ENCODE results near the gene POMT2.
A peak's percentile ranks its signal among the peaks of the same experiment; 100 is the strongest.
"Not testable (repeated sequence)": the region's sequence is repeated elsewhere in the genome, so short reads cannot be mapped to it uniquely, and the experiment has no call there.

POMT2 gene

DNA sequence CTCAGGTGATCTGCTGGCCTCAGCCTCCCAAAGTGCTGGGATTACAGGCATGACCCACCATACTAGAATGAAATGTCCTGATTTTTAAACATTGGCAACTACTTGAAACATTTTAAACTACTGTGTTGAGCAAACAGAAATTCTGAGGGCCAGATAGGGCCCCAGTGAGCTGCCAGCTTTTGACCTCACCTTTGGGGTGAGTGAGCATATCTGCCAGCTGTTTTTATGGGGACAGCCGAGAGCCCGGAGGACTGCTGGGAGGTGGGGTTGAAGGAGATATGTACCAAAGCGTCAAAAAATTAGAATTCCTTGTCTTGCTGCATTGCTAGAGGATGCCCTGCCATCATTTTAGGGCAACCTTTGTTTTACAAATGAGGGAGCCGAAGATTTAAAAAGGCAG is 2.9 kb upstream of the POMT2 start:
- DNase-seq = no peak

DNA sequence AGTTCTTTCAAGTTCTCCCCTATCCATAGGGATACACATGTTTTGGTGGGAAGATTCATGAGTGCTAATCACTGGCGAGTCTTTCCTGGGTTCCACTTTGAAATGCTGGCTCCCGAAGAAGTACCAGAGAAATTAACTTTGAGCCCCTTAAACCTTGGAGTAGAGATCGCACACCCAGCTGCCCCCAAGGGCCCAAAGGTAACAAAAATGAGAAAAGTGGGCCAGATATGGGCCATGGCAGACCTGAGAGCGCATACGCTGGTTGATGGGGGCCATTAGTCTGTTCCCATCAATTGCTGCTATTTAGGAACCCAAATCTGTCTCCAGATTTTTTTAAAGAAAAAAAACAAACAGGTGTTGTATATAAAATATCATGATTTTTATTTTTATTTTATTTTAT is 2.3 kb upstream of the POMT2 start:
- DNase-seq = no peak

DNA sequence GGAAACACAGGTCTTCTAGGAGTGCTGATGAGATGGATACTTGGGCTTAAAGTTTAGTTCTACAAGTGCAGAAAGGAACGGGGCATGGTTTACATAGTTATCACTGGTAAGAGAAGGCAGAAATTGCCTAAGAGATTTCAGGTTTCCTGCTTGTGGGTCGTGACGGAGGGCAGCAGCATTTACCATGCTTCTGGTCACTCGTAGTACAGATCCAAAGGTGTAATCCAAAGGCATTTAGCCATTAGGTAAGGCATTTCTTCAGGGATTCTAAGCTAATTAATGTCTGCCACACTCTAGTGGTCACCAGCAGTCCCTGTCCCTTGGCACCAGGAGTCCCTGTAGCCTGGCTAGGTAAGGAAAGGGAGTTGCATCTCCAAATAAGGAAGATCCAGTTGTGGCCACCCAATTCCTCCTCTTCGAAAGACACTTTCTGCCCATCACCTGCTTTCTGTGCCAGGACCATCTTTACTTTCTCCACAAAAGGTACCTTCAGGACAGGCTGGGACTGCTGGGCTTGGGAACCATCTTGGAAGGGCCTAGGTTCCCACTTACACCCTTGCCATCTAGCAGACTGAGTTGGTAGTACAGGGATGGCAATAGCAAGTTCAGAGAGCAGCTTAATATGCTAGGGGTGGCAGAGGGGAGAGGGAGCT is 1.7 kb upstream of the POMT2 start:
- DNase-seq = no peak

DNA sequence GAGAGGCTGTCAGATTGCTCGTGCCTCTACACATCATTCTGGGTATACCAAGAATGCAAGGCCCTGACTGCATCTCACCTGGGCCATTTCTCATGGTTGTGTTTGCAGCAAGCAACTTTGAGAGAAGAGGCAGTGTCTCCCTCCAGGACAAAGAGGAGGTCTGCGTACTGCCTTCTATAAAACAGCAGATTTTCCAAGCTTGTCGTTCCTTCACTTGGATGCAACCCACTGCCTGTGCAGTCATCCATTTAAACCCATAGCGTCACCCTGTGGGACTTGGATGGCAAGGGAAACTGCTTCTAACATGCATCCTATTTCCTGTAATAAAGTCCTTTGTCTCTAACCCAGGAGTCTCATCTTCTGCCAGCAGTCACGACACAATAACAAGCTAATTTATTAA is 1.3 kb downstream of the POMT2 start:
- no peak for DNase-seq

DNA sequence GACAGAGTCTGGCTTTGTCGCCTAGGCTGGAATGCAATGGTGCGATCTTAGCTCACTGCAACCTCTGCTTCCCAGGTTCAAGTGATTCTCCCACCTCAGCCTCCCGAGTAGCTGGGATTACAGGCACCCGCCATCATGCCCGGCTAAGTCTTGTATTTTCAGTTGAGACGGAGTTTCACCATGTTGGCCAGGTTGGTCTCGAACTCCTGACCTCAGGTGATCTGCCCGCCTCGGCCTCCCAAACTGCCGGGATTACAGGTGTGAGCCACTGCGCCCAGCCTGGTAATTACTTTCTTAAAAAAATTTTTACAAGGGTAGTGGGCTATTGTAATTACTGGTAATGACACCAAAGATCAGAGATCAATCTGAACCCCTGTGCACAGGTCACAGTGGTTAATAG is 1.9 kb downstream of the POMT2 start:
- DNase-seq = not testable (repeated sequence)

DNA sequence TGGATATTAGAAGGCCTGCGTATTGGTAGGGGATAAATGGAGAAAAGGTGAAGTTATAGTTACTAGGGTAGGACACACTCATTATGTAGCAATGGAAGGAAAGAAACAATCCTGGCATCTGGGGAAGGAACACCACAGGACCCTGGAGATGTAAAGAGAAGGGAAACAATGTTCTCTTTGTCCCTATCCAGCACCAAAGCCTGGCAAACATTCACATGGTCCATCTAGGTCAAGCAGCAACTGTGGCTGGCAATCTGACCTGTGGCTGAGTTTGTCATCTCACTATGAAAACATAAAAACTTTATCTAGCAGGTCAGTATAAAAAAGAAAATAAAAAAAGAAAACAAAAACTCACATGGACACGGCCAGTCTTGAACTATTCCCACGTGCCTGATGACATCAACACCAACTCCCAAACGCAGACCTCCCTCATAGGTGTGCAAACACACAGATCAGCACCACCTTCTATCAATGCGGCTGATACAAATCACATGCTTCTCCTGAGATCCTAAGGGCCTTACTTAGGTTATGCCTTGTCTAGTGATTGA is 2.6 kb downstream of the POMT2 start:
- DNase-seq = no peak

DNA sequence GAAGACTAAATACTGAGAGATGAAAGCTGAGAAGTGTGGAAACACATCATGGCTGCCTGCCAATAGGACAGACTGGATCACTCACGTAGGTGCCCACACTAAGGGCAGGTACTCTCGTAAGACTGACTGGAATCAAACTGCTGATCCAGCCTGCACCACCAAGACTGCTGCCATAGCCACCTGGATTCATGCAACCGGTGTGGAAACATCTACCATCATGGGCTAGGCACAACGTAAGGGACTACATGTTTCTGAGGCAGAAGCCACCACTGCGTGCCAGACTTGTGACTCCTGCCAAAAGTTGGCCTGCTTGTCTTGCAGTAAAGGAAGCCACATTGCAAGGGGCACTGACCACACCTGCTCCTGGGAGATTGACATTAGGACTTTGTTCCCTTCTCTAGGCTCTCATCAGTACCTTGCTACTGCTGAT is 3.8 kb downstream of the POMT2 start:
- no peak for DNase-seq

DNA sequence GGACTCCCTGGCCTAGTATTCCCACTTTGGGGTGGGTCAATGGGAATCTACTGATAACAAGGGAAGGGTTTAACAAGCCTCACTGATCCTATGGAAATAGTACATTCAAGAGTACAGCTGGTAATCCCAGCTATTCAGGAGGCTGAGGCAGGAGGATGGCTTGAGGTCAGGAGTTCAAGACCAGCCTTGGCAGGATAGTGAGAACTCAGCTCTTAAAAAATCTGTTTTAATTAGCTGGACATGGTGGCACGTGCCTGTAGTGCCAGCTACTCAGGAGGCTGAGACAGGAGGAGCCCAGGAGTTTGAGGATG is 4.5 kb downstream of the POMT2 start:
- no peak for DNase-seq

DNA sequence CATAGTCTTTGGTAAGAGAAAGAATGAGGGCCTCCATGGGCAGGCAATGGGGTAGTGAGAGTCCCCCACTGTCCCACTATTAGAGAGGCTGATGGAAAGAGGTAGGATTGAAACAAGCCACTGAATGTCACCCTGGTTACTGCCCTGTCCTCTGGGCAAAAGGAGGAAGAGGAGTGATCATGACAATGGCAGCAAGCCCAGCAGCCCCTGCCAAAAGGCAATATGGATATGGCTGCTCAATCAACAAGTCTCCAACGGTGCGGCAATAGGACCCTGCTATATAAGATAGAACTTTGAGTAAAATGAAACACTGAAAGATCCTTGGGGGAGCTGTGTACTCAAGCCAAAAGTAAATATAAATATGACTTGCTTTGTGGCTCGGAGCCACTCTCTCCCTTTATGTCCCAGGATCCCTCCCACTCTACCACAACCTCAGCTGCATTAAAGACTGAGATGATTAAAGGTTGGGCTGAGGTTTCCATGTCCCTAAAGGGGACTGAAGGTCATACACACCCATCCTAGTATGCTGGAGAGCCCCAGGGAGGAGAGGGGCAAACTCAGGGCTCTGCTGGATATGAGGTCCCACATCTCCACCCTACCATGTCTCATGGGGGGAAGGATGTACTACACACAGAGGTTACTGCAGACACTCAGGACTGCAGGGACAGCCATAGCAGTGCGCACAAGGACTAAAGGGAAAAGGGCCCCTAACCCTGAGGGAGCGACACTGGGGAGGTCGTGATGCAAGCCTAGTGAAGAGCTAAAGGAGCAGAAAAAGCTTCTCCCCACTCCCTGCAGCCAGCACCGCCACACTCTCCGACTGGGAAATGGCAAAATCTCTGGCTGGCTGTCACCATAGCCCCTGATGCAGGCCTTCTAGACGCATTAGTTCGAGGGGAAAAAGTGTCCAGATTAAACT is 5.9 kb downstream of the POMT2 start:
- no peak for DNase-seq

DNA sequence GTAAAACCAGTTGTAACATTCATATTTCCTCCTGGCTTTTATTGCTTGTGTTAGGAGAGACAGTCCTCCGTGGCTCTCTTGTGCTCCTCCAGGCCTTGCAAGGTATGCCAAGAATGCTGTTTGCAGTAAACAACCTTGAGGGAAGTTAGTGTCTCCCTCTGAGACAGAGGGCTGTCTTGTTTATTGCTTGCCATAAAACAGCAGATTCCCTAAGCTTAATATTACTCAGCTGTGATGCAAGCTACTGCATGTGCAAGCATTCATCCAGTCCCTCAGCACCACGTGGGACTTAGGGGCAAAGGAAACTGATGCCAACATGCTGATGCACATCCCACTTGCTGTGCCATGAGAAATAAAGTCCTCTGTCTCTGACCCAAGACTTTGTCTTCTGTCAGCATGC is 6.6 kb downstream of the POMT2 start:
- no peak for DNase-seq

DNA sequence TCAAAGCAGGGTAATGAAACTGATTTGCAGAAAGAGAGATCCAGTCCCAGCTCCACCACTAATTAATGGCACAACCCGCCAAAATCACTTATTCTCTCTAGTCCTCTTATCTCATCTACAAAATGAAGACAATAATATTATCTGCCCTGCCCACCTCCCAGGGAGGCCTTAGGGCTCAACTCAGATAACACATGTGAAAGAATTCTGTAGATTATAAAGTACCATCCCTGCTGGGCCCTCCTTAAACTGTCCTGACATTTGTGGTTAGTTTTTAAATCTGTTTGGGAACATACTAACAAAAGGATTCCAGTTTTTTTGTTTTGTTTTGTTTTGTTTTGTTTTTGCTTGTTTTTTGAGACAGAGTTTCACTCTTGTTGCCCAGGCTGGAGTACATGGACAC is 7.3 kb downstream of the POMT2 start:
- no peak for DNase-seq

DNA sequence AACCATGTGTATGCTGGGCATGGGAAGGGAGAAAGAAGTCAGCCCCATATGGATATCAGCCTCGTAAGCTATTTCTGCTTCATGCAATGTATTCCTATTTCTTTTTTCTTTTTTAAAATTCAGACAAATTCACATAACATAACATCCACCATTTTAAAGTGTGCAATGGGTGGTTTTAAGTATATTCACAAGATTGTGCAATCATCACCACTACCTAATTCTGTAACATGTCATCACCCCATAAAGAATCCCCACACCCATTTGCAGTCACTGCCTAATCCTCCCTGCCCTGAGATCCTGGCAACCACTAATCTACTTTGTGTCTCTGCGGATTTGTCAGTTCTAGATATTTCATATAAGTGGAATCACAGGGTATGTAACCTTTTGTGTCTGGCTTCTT is 9.5 kb downstream of the POMT2 start:
- no peak for DNase-seq

DNA sequence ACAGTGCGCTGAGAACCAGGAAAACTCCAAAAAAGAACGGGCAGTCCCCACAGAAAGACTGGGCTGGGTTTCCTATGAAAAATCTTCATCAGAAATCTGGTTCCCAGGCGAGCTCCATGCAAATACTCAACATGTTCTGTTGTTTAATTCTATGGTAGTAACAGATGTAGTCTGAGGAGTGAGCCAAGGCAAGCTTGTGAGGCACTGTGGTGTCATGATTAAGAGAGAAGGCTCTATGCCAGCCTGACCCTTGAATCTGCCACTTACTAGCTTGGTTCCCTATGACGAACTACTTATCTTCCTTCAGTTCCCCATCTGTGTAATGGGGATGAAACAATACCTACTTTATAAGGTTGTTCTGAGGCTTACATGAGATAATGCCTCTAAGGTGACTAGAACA is 10.7 kb downstream of the POMT2 start:
- DNase-seq = no peak

DNA sequence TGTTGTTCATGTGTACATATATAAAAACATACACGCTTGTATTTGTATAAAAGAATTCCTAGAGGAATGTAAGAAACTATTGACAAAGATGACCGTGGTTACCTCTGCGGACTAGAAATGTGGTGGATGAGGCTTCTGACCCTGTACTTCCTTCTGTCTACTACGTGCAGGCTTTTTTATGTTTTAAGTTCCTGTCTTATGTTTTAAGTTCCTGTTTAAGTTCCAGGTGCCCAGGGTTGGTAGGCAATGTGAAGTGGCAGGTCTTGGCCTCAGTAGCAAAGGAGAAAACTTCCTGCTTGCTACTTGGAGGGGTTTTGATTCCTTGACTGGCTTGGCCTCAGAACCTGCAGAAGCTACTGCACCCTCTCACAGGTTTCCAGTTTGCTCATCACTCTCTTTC is 11.6 kb downstream of the POMT2 start:
- DNase-seq = no peak

DNA sequence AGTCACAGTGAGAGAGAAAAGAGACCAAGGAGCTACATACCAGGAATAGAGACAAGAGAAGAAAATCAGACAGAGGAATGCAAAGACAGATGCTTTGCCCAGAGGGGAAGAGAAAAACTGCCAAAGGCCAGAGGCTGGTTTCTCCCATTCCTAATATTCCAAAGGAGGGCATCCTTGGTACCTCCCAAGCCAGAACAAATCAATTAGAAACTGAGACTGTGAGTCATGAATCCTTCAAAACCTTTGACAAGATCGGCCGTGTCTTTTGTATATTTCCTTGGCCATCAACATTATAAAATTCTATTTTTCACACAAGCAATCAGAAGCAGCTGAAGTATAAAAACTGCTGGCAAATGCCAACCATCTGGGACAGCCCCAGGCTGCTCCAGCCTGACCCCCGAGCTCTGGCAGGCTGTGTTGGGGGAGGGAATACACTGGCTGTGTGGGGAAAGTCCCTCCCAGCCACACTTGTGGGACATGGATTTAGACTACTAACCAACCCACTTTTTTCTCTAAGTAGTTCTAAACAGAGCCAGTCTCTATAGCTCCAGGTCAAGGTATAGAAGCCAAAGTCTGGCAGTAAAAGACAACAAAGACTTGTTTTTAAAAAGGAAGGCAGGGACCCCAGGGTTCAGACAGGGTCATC is 13.7 kb downstream of the POMT2 start:
- DNase-seq = no peak

DNA sequence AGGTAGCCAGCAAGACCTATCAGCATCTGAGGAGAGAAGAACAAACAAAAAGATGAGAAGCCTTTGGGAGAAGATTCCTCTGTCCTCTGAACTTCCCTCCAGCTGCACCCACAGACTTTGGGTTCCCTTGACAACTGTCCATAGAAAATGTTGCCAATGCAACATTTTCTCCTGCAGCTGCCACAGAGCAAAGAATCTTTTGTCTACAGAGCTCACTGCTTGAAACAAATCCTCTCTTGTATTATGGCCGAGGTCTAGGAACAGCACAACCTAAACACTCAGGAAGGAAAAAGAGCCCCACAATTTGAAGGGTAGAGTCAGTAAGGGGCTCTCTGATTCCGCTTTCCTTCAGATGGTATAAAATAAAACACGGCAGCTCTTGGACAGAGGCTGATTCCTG is 14.3 kb downstream of the POMT2 start:
- DNase-seq = no peak

DNA sequence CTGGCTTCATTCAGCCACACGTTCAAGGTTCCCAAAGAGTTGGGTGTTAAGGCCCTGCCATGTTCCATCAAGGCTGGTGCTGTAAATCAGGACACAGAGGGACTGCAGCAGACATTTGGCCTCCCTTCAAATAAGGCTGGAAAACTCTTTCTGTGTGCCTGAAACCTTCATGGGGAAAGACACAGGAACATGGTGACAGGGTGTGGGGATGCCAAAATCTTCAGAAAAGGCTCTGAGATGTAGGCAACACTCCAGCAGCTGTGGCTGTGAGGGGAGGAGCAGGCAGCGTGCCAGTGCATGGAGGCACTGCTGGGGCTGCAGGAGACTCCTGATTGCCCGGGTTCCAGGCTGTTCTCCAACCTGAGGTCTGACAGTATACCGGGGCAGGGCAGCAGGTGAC is 15.0 kb downstream of the POMT2 start:
- DNase-seq = no peak

DNA sequence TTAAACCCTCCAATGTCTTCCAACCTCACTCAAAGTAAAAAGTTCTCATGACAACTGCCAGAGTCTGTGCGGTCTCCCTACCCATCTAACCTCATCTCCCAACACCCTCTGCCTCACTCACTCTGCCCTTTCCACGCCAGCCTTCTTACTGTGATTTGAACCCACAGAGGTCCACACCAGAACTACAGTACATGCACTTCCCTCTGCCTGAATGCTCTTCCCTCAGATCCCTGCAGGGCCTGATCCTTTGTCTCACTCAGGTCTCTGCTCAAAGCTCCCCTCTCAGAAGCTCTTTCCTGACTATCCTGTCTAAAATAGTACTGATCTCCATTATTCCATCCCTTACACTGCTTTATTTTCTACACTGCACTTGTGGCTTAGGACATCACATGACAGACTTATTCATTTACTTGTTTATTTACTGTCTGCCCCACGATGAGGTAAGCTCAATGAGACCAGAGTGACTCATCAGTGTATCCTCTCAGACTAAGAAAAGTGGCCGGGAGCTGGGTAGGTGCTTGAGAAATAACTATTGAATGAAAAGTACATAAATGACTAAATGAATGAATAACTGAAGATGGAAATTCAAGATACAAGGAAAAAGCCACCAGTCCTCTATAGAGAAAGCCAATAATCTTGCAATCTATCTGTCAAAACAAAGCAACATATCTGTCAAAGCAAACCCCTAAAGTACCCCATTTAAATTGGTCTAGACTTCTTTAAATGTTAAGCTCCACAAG is 17.1 kb downstream of the POMT2 start:
- peak; percentile 55 for DNase-seq

DNA sequence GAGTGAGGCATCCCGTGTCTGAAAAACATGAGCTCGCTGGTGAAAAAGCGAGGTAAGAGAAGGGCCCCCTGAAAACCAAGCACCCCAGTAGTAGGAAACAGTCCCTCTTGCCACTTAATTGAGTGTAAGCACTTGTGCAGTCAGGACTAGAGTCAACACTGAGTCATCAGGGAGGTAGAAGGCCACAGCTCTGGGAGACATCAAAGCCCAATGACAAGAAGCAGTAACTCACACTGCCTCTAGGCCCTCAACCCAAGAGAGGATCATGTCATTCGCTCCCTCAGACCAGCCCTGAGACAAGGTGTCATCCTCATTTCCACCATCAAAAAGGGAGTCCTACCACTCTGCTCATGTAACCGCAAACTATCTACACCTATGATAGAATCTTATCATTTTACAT is 17.8 kb downstream of the POMT2 start:
- DNase-seq = peak; percentile 56

DNA sequence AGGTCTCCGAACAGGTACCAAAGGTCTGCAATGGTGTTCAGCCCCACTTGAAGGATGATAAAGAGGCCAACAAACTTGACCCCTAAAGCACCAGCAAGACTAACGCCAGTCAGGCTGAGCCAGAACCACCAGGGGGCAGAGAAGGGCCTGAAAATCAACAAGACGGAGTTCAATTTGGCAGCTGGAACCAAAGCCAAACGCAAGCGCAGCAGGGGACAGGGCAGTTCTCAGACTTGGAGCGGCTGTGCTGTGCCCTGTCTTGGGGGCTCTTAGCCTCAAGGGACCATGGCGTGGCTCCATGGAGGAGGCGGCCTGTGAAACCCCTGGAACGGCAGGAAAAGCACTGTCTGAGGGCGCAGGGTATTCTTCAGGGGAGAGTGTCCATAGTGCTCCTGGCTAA is 19.6 kb downstream of the POMT2 start:
- DNase-seq = peak; percentile 71

DNA sequence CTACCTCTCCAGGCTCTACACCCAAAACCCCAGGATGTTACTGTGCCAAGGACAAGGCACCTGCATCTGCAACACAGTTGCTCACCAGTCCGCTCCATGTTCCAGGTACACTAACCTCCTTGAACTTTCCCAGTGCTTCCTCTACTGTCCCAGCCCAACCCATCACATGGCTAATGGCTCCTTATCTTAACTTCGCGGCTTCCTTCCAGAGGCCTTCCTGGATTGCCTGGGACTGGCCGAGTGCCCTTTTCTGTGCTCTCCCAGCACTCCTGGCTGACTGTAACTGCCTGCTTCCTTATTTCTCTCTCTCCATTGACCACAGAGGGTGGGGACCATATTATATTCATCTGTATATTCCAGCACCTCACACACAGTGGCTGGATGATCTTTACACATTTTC is 20.9 kb downstream of the POMT2 start:
- DNase-seq = no peak

DNA sequence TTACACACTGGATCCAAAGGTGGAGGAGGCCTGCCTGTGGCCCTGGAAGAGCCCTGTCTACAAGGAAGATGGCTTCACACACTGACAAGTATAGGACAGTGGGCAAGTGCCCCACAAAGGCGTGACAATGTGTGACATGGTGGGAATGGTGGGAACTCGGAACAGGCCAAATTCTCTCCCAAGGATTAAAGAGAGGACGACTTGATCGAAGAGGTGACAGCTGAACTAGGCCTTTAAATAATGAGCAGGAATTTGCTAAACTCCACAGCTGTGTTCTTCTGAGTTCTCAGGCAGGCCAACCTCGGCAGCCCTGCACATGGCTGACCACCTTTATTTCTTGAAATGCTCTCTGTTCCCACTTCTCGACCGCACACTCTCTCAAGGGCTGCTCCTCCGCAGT is 23.8 kb downstream of the POMT2 start:
- no peak for DNase-seq

DNA sequence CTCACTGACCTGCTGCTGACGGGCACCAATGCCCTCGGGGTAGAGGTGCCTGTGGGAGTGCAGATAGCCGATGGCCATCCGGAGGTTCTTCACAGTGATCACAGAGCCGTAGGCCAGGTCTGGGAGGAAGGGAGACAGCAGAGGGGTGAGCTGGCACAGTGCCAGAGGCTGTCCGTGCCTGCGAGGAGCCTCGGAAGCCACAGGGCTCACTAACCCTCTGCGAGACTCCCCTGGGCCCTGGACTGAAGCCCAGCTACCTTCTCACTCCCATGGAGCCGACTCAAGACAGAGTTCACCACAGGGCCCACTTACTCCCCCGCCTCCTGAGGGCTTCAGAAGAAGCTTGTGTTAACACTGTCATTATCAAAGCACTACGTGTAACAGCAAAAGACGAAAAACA is 24.5 kb downstream of the POMT2 start:
- DNase-seq = no peak
